Osteocyte (in vitro differentiated cells): ENCODE measurements around the gene NCK2. TPM values are rescaled to one million over a fixed set of nuclear protein-coding genes. Genes with fewer than 3 reads are reported as not detected.

ENCODE experiments used
- DNase-seq: peaks from one replicate; pipeline ENCODE4 v3.0.0; 2021; ENCODE audit warnings: mixed read lengths; ENCODE audit not compliant: unreplicated experiment; ENCODE audit errors: extremely low spot score
- H3K27ac Mint-ChIP-seq: one replicate; pipeline ENCODE4 v1.8.0; 2021; ENCODE audit warnings: mild to moderate bottlenecking, mixed read lengths; ENCODE audit not compliant: unreplicated experiment
- H3K27me3 Mint-ChIP-seq: one replicate; pipeline ENCODE4 v1.8.0; 2021; ENCODE audit warnings: mixed read lengths; ENCODE audit not compliant: unreplicated experiment
- H3K36me3 Mint-ChIP-seq: one replicate; pipeline ENCODE4 v1.8.0; 2021; ENCODE audit warnings: mixed read lengths; ENCODE audit not compliant: unreplicated experiment
- H3K4me1 Mint-ChIP-seq: one replicate; pipeline ENCODE4 v1.8.0; 2021; ENCODE audit warnings: mixed read lengths; ENCODE audit not compliant: unreplicated experiment
- H3K4me3 Mint-ChIP-seq: one replicate; pipeline ENCODE4 v1.8.0; 2021; ENCODE audit warnings: mild to moderate bottlenecking, moderate library complexity, mixed read lengths; ENCODE audit not compliant: unreplicated experiment
- H3K9me3 Mint-ChIP-seq: one replicate; pipeline ENCODE4 v1.8.0; 2021; ENCODE audit warnings: mixed read lengths; ENCODE audit not compliant: unreplicated experiment
- CTCF ChIP-seq: fragments of 200-600 bp; sonication (generic); IDR thresholded peaks from 2 replicates; pipeline ENCODE4 v1.5.0; 2021; ENCODE audit warnings: antibody characterized with exemption, mild to moderate bottlenecking, moderate library complexity
- total RNA-seq: library from RNA; stranded (reverse); gene quantifications from 2 replicates; pipeline ENCODE4 v1.2.1, GENCODE V29; 2021

NCK2 gene
- total RNA-seq, 1 donor from 2014 or later: 39.5 TPM

GRCh38 chr2:105839793-105840192, 95.1 kb downstream of the NCK2 start:
- no peak overlapping the region for H3K27ac Mint-ChIP-seq
- no peak overlapping the region for H3K4me3 Mint-ChIP-seq
- no peak for TF ChIP-seq CTCF
- H3K9me3 Mint-ChIP-seq: peaks cover 14% of the 10 kb centered on the region
- no peaks in the 10 kb centered on the region for H3K27me3 Mint-ChIP-seq
- DNase-seq: no peak
- H3K4me1 Mint-ChIP-seq: peaks cover 4% of the 10 kb centered on the region
- H3K36me3 Mint-ChIP-seq: peaks cover 11% of the 10 kb centered on the region

GRCh38 chr2:105840933-105841332, 96.2 kb downstream of the NCK2 start:
- Mint-ChIP-seq H3K27ac (no peak overlapping the region), H3K9me3 (peaks cover 4% of the 10 kb centered on the region), H3K4me3 (no peak overlapping the region), H3K36me3 (peaks cover 4% of the 10 kb centered on the region), H3K4me1 (peaks cover 4% of the 10 kb centered on the region), H3K27me3 (no peaks in the 10 kb centered on the region)
- TF ChIP-seq CTCF: no peak
- DNase-seq: no peak

GRCh38 chr2:105841551-105841950, 96.8 kb downstream of the NCK2 start:
- Mint-ChIP-seq H3K9me3 (no peaks in the 10 kb centered on the region), H3K27me3 (no peaks in the 10 kb centered on the region), H3K4me3 (no peak overlapping the region)

GRCh38 chr2:105842555-105842954, 97.8 kb downstream of the NCK2 start:
- no peak overlapping the region for H3K27ac Mint-ChIP-seq
- H3K36me3 Mint-ChIP-seq: peaks cover 2% of the 10 kb centered on the region
- no peak for DNase-seq
- H3K9me3 Mint-ChIP-seq: no peaks in the 10 kb centered on the region
- TF ChIP-seq CTCF: no peak
- H3K4me1 Mint-ChIP-seq: peaks cover 4% of the 10 kb centered on the region
- no peak overlapping the region for H3K4me3 Mint-ChIP-seq
- H3K27me3 Mint-ChIP-seq: no peaks in the 10 kb centered on the region

More at GRCh38 chr2:105841551-105841950, 96.8 kb downstream of the NCK2 start:
- Mint-ChIP-seq H3K4me1 (peaks cover 4% of the 10 kb centered on the region), H3K36me3 (no peaks in the 10 kb centered on the region), H3K27ac (no peak overlapping the region)
- no peak for DNase-seq
- no peak for TF ChIP-seq CTCF

GRCh38 chr2:105843476-105844374, 99.0 kb downstream of the NCK2 start:
- no peak for DNase-seq
- no peaks in the 10 kb centered on the region for H3K9me3 Mint-ChIP-seq

More at GRCh38 chr2:105843476-105844374, 99.0 kb downstream of the NCK2 start:
- H3K4me3 Mint-ChIP-seq: no peak overlapping the region
- TF ChIP-seq CTCF: no peak
- H3K27me3 Mint-ChIP-seq: no peaks in the 10 kb centered on the region
- peaks cover 2% of the 10 kb centered on the region for H3K36me3 Mint-ChIP-seq
- H3K4me1 Mint-ChIP-seq: peaks cover 4% of the 10 kb centered on the region
- no peak overlapping the region for H3K27ac Mint-ChIP-seq
